CD14-positive monocyte (primary cell): ENCODE results near the gene ALDH4A1. TPM values are rescaled to one million over a fixed set of nuclear protein-coding genes. Genes with fewer than 3 reads are reported as not detected.
A peak's percentile ranks its signal among the peaks of the same experiment; 100 is the strongest.

ENCODE experiments used
- DNase-seq, 3 donors: peaks; one replicate each; pipeline ENCODE4 v3.0.0-alpha.2; 2011 to 2022
- H2AFZ ChIP-seq: 2 replicates; pipeline ENCODE4 v1.6.0; 2012; ENCODE audit warnings: mild to moderate bottlenecking, low read depth, low read length, inconsistent platforms; ENCODE audit not compliant: insufficient read depth, poor library complexity, severe bottlenecking
- H3K27ac ChIP-seq, 2 donors: 1 replicate in 1 of 2; 2 replicates in 1 of 2; pipeline ENCODE4 v1.5.1; 2012 to 2013; ENCODE audit warnings: low read length in 2 of 2, control low read depth in 1 of 2, inconsistent platforms in 1 of 2, low read depth in 1 of 2, mild to moderate bottlenecking in 1 of 2
- H3K27me3 ChIP-seq, 2 donors: one replicate each; pipeline versions ENCODE4 v1.6.0 to v1.6.1; 2011 to 2013; ENCODE audit warnings: low read length in 2 of 2; ENCODE audit not compliant: control insufficient read depth in 2 of 2, insufficient read depth in 2 of 2
- H3K36me3 ChIP-seq, 2 donors: replicated peaks in 1 of 2; 1 replicate in 1 of 2; 2 replicates in 1 of 2; pipeline versions ENCODE4 v1.5.1 to v1.6.1; 2012 to 2013; ENCODE audit warnings: low read length in 2 of 2, control low read depth in 1 of 2, inconsistent platforms in 1 of 2, mild to moderate bottlenecking in 1 of 2; ENCODE audit not compliant: insufficient read depth in 2 of 2, control insufficient read depth in 1 of 2
- H3K4me1 ChIP-seq, 2 donors: 1 replicate in 1 of 2; 2 replicates in 1 of 2; pipeline versions ENCODE4 v1.5.1 to v1.6.1; 2012 to 2013; ENCODE audit warnings: low read length in 2 of 2, control low read depth in 1 of 2, inconsistent platforms in 1 of 2, mild to moderate bottlenecking in 1 of 2, moderate library complexity in 1 of 2; ENCODE audit not compliant: insufficient read depth in 2 of 2, control insufficient read depth in 1 of 2
- H3K4me2 ChIP-seq: replicated peaks from 2 replicates; pipeline ENCODE3; 2012; ENCODE audit warnings: low read length, moderate library complexity, mild to moderate bottlenecking; ENCODE audit not compliant: poor library complexity, severe bottlenecking; ENCODE audit errors: extremely low read depth
- H3K4me3 ChIP-seq, 3 experiments: fragments of 200-600 bp in 1 of 3; sonication (generic) in 1 of 3; replicated peaks in 1 of 3; 1 replicate in 2 of 3; 2 replicates in 1 of 3; pipeline ENCODE4 v1.5.1; 2011 to 2013; ENCODE audit warnings: low read length in 3 of 3, mild to moderate bottlenecking in 3 of 3, control low read depth in 2 of 3, low read depth in 2 of 3, inconsistent platforms in 1 of 3, moderate library complexity in 1 of 3
- H3K79me2 ChIP-seq: 2 replicates; pipeline ENCODE4 v1.6.0; 2012; ENCODE audit warnings: mild to moderate bottlenecking, control low read depth, inconsistent platforms, low read length, moderate library complexity; ENCODE audit not compliant: insufficient read depth
- H3K9ac ChIP-seq: 2 replicates; pipeline ENCODE4 v1.6.0; 2017; ENCODE audit warnings: low read length, mild to moderate bottlenecking; ENCODE audit not compliant: insufficient read depth, poor library complexity, severe bottlenecking
- H3K9me3 ChIP-seq, 2 donors: replicated peaks in 1 of 2; 1 replicate in 1 of 2; 2 replicates in 1 of 2; pipeline versions ENCODE4 v1.5.1 to v1.6.1; 2012 to 2013; ENCODE audit warnings: low read length in 2 of 2, control low read depth in 1 of 2; ENCODE audit not compliant: control insufficient read depth in 1 of 2, insufficient read depth in 1 of 2
- H4K20me1 ChIP-seq: 2 replicates; pipeline ENCODE4 v1.6.0; 2012; ENCODE audit warnings: mild to moderate bottlenecking, low read length, control low read depth, moderate library complexity; ENCODE audit not compliant: insufficient read depth
- H3K27ac Mint-ChIP-seq, 7 donors: one replicate each; pipeline ENCODE4 v1.8.0; 2020; ENCODE audit warnings: mild to moderate bottlenecking in 7 of 7, mixed read lengths in 7 of 7, moderate library complexity in 6 of 7, inconsistent platforms in 2 of 7
- H3K27me3 Mint-ChIP-seq, 3 donors: one replicate each; pipeline ENCODE4 v1.8.0; 2021 to 2022; ENCODE audit warnings: low read depth in 3 of 3, mild to moderate bottlenecking in 3 of 3, mixed read lengths in 3 of 3, moderate library complexity in 3 of 3, inconsistent platforms in 1 of 3
- H3K36me3 Mint-ChIP-seq, 2 donors: one replicate each; pipeline ENCODE4 v1.8.0; 2020; ENCODE audit warnings: mixed read lengths in 2 of 2, inconsistent platforms in 1 of 2, mild to moderate bottlenecking in 1 of 2
- H3K4me1 Mint-ChIP-seq: one replicate; pipeline ENCODE4 v1.8.0; 2020; ENCODE audit warnings: mild to moderate bottlenecking, mixed read lengths
- H3K4me3 Mint-ChIP-seq, 2 donors: one replicate each; pipeline ENCODE4 v1.8.0; 2020; ENCODE audit warnings: mild to moderate bottlenecking in 2 of 2, mixed read lengths in 2 of 2, moderate library complexity in 1 of 2
- H3K9me3 Mint-ChIP-seq, 7 donors: one replicate each; pipeline ENCODE4 v1.8.0; 2020 to 2022; ENCODE audit warnings: mixed read lengths in 7 of 7, mild to moderate bottlenecking in 6 of 7, moderate library complexity in 6 of 7, inconsistent platforms in 2 of 7
- WGBS: methylation state at CpG from one replicate; pipeline ENCODE4 v1.1.5; 2013; ENCODE audit warnings: missing lambda C conversion rate; ENCODE audit not compliant: insufficient coverage; 5-methylcytosine and 5-hydroxymethylcytosine counted together
- intact Hi-C, 2 donors: fragments of 100-400 bp; cut with micrococcal nuclease; formaldehyde crosslinking; loops; one replicate each; pipeline versions ENCODE4 v1.15.0 to v1.15.1; 2023
- polyA plus RNA-seq, 3 donors: library from polyadenylated mRNA; depleted of rRNA in 1 of 3; unstranded in 2 of 3; stranded (reverse) in 1 of 3; fragments of 300-500 nt in 2 of 3; fragments of >200 nt in 1 of 3; fragmentation: Illumina TruSeq in 2 of 3; gene quantifications; 1 replicate in 2 of 3; 2 replicates in 1 of 3; pipeline ENCODE4 v1.2.3, GENCODE V29; 2012 to 2021
- TF ChIP-seq, protein P1 (sequence below): fragments of 200-600 bp; IDR thresholded peaks from one replicate; pipeline ENCODE4 v1.8.0; 2022; ENCODE audit warnings: antibody characterized with exemption, mild to moderate bottlenecking

The ALDH4A1 gene
- polyA plus RNA-seq, 3 donors = 4.8 to 7.8 (median 6.1) TPM

DNA sequence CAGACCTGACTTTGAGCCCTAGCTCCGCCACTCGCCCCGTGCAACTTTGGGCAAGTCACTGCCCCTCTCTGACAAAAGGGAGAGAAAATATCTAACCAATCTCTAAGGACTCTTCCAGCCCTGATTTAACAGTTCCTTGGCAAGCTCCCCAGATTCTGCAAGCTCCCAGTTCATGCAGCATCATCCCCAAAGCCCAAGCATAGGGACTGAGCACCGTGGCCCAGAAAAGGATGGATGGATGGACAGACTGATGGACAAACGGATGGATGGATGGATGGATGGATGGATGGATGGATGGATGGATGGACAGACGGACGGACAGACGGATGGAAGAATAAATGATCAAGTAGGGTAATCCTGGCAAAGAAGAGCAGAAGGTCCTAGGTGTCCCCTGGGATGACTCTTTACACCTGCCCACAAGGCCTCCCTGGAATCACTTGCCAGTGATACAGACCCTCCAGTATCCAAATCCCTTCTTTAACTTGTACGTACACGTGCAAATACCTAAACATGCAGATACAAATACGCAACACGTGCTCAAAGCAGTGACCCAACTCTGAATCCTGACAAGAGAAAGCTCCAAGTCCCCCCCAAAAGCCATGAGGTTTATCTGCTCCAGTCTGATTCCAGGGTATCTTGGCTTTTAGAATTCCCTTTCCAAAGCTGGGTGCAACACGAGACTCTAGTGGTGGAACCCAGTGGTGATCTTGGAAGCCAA is 38.1 kb upstream of the ALDH4A1 start:
- H3K4me3 ChIP-seq = no peak overlapping the region
- peaks cover 2 to 4% (median 3%) of the 10 kb centered on the region in 3 donors for H3K27me3 Mint-ChIP-seq
- H3K4me1 Mint-ChIP-seq = peaks cover 30% of the 10 kb centered on the region
- no peak overlapping the region for H3K27ac Mint-ChIP-seq
- H3K79me2 ChIP-seq = peaks cover 11% of the 10 kb centered on the region
- no peak overlapping the region for H2AFZ ChIP-seq
- no peaks in the 10 kb centered on the region for H3K9me3 ChIP-seq
- H3K27me3 ChIP-seq = no peaks in the 10 kb centered on the region
- TF ChIP-seq, protein P1, sequence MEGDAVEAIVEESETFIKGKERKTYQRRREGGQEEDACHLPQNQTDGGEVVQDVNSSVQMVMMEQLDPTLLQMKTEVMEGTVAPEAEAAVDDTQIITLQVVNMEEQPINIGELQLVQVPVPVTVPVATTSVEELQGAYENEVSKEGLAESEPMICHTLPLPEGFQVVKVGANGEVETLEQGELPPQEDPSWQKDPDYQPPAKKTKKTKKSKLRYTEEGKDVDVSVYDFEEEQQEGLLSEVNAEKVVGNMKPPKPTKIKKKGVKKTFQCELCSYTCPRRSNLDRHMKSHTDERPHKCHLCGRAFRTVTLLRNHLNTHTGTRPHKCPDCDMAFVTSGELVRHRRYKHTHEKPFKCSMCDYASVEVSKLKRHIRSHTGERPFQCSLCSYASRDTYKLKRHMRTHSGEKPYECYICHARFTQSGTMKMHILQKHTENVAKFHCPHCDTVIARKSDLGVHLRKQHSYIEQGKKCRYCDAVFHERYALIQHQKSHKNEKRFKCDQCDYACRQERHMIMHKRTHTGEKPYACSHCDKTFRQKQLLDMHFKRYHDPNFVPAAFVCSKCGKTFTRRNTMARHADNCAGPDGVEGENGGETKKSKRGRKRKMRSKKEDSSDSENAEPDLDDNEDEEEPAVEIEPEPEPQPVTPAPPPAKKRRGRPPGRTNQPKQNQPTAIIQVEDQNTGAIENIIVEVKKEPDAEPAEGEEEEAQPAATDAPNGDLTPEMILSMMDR = no peak
- no peak for DNase-seq
- H3K36me3 ChIP-seq = no peaks in the 10 kb centered on the region
- H3K4me1 ChIP-seq = peaks cover 10 to 17% of the 10 kb centered on the region in 2 donors
- no peaks in the 10 kb centered on the region for H3K9me3 Mint-ChIP-seq
- 91% methylated on average over 8 of the region's 13 CpGs for WGBS
- no peak overlapping the region for H3K9ac ChIP-seq
- no peak overlapping the region for H3K4me3 Mint-ChIP-seq
- no peak overlapping the region for H3K27ac ChIP-seq
- intact Hi-C loops = no loop called here
- peaks cover 4 to 5% of the 10 kb centered on the region in 2 donors for H3K36me3 Mint-ChIP-seq
- no peak overlapping the region for H3K4me2 ChIP-seq
- H4K20me1 ChIP-seq = peaks cover 94% of the 10 kb centered on the region

DNA sequence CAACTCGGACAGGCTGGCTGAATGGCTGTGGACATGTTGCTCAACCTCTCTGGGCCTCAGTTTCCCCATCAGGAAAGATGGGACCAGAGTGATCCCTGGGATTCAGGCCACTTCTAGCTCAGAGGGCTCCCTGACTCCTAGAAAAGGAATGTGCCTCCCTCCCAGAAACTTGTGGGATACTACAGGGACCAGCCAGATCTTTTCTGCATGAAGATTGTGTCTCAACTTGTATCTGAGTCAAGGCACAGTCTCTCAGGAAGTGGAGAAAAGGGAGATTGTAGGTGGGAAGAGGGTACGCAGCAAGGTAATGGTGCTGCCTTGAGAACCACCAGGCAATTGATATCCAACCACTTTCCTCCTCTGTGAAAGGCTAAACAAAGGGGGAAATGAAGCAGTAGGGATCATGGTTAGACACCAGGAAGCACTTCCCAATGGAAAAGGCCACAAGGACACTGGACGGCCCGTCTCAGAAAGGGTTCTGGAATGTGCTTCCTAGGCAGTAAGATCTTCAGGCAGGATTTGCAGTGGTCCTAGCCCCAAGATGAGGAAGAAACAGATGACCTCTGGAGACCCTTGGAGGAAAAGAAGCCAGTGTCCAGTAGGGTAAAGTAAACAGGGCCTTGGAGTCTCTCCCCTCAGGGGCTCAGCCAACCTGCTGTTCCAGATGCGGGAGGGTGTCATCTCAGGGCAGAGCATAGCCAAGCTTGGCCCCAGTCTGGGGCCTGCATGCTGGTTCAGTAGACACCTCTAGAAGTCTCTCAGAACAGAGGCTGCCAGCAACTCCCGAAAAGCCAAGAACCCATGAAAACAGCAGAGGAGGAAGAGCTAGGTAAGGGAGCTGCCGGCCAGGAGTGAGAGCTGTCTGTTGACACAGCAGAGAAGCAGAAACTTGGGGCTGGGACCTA is 37.3 kb upstream of the ALDH4A1 start:
- H3K79me2 ChIP-seq = peaks cover 7% of the 10 kb centered on the region
- H2AFZ ChIP-seq = no peak overlapping the region
- 89% methylated on average over 6 of the region's 7 CpGs for WGBS
- no peak overlapping the region for H3K27ac ChIP-seq
- H4K20me1 ChIP-seq = peaks cover 94% of the 10 kb centered on the region
- H3K9ac ChIP-seq = no peak overlapping the region
- H3K4me2 ChIP-seq = no peak overlapping the region
- TF ChIP-seq, protein P1 = no peak
- H3K4me3 Mint-ChIP-seq = no peak overlapping the region
- peak overlapping the region in 2 of 7 donors; percentile 2 to 5 for H3K27ac Mint-ChIP-seq
- H3K4me3 ChIP-seq = no peak overlapping the region
- DNase-seq = no peak
- intact Hi-C loops = no loop called here
- peaks cover 23% of the 10 kb centered on the region for H3K4me1 Mint-ChIP-seq
- H3K9me3 ChIP-seq = no peaks in the 10 kb centered on the region
- H3K27me3 Mint-ChIP-seq = peaks cover 0 to 4% (median 2%) of the 10 kb centered on the region in 3 donors
- H3K36me3 ChIP-seq = no peaks in the 10 kb centered on the region
- H3K27me3 ChIP-seq = no peaks in the 10 kb centered on the region
- no peaks in the 10 kb centered on the region for H3K9me3 Mint-ChIP-seq
- H3K36me3 Mint-ChIP-seq = peaks cover 4 to 5% of the 10 kb centered on the region in 2 donors
- peaks cover 10 to 17% of the 10 kb centered on the region in 2 donors for H3K4me1 ChIP-seq
